Kidney (tissue), 14 donors: ENCODE data around the gene TADA2B. TPM values are rescaled to one million over a fixed set of nuclear protein-coding genes. Genes with fewer than 3 reads are reported as not detected.

ENCODE experiments used
- DNase-seq, 5 donors: peaks; one replicate each; pipeline ENCODE4 v3.0.0-alpha.2; 2013 to 2020
- FAIRE-seq: peaks from 2 replicates; lab custom pipeline; 2012; peaks lifted over from hg19 to GRCh38; lab: Jason Lieb, UNC
- H3K27ac ChIP-seq, 2 donors: one replicate each; pipeline ENCODE4 v1.7.0; 2013; ENCODE audit warnings: low read depth in 2 of 2, low read length in 2 of 2, inconsistent platforms in 1 of 2
- H3K27me3 ChIP-seq: one replicate; pipeline ENCODE4 v1.7.1; 2013; ENCODE audit warnings: low read length, inconsistent platforms; ENCODE audit not compliant: control insufficient read depth, insufficient read depth
- H3K36me3 ChIP-seq, 3 donors: one replicate each; pipeline versions ENCODE4 v1.7.0 to v1.7.1; 2013; ENCODE audit warnings: low read length in 3 of 3, control low read depth in 1 of 3, inconsistent platforms in 1 of 3; ENCODE audit not compliant: insufficient read depth in 3 of 3, control insufficient read depth in 2 of 3
- H3K4me1 ChIP-seq, 3 donors: one replicate each; pipeline versions ENCODE4 v1.7.0 to v1.7.1; 2013; ENCODE audit warnings: low read length in 3 of 3, inconsistent platforms in 1 of 3, low read depth in 1 of 3; ENCODE audit not compliant: control insufficient read depth in 2 of 3, insufficient read depth in 2 of 3
- H3K4me3 ChIP-seq, 3 donors: one replicate each; pipeline versions ENCODE4 v1.7.0 to v1.8.1; 2013; ENCODE audit warnings: low read length in 3 of 3, control low read depth in 1 of 3, inconsistent platforms in 1 of 3
- H3K9ac ChIP-seq, 3 donors: one replicate each; pipeline versions ENCODE4 v1.7.0 to v1.7.1; 2013; ENCODE audit warnings: low read length in 3 of 3, control low read depth in 1 of 3, inconsistent platforms in 1 of 3
- H3K9me3 ChIP-seq, 3 donors: one replicate each; pipeline versions ENCODE4 v1.7.0 to v1.7.1; 2013; ENCODE audit warnings: low read length in 3 of 3, control low read depth in 1 of 3, inconsistent platforms in 1 of 3; ENCODE audit not compliant: control insufficient read depth in 2 of 3, insufficient read depth in 1 of 3
- CTCF ChIP-seq: IDR thresholded peaks from 3 replicates; pipeline ENCODE4 v1.5.1; 2012; ENCODE audit warnings: mild to moderate bottlenecking, moderate library complexity, borderline replicate concordance; ENCODE audit not compliant: insufficient read depth; ENCODE audit errors: extremely low read depth
- intact Hi-C: fragments of 100-400 bp; cut with DNase I; formaldehyde crosslinking; loops from one replicate; pipeline ENCODE4 v1.11.1; 2022
- polyA plus RNA-seq: library from polyadenylated mRNA; stranded (reverse); fragments of 350-450 nt; fragmentation: Illumina TruSeq; extraction: RNeasy Lipid Tissue Mini Kit (QIAGEN cat#74804); gene quantifications from one replicate; pipeline ENCODE4 v1.2.3, GENCODE V29; 2014; ENCODE audit warnings: low read depth, low replicate concordance; ENCODE audit not compliant: insufficient read depth
- total RNA-seq: library from RNA; stranded (reverse); fragmentation: NEBNext Ultra II Directional; extraction: Animal tissue kit (Norgen Biotek cat#: 25700); gene quantifications from one replicate; pipeline ENCODE4 v1.2.1, GENCODE V29; 2021
- donor health status: control.
- donor health status: control.
- donor health status: control.
- donor health status: control.
- donor health status: control.
- donor health status: DM: yes; HTN: yes; CAD: no.
- donor health status: Normal renal cell carcinoma (clear cell type).

The TADA2B gene
- total and polyA plus RNA-seq, 2 donors from 2014 or later = 14.2 to 30.5 TPM

GRCh38 chr4:7045961-7046921 is 3.1 kb downstream of the TADA2B start:
- FAIRE-seq (no peak), DNase-seq (peak in 1 of 5 donors; percentile 88)
- Histone ChIP-seq H3K4me1 (peaks cover 2 to 36% (median 25%) of the 10 kb centered on the region in 3 donors), H3K9me3 (no peaks in the 10 kb centered on the region), H3K9ac (peak overlapping the region in 1 of 3 donors; percentile 38), H3K36me3 (no peaks in the 10 kb centered on the region), H3K4me3 (peak overlapping the region in 2 of 3 donors; percentile 30 to 89), H3K27ac (no peak overlapping the region), H3K27me3 (no peaks in the 10 kb centered on the region)
- TF ChIP-seq CTCF = no peak
- intact Hi-C loops = no loop called here

GRCh38 chr4:7046971-7047370 is 3.8 kb downstream of the TADA2B start:
- Histone ChIP-seq H3K9me3 (no peaks in the 10 kb centered on the region), H3K4me1 (peaks cover 2 to 29% (median 19%) of the 10 kb centered on the region in 3 donors), H3K27ac (no peak overlapping the region), H3K9ac (peak overlapping the region in 1 of 3 donors; percentile 35), H3K27me3 (no peaks in the 10 kb centered on the region), H3K4me3 (no peak overlapping the region), H3K36me3 (no peaks in the 10 kb centered on the region)
- intact Hi-C loops = no loop called here
- no peak for DNase-seq
- no peak for FAIRE-seq
- no peak for TF ChIP-seq CTCF

- peaks cover 2 to 26% (median 17%) of the 10 kb centered on the region in 3 donors for H3K4me1 ChIP-seq
- H3K9ac ChIP-seq = no peak overlapping the region
- intact Hi-C loops = no loop called here
- TF ChIP-seq CTCF = no peak
- DNase-seq (peak in 1 of 5 donors; percentile 30), FAIRE-seq (no peak)
- H3K9me3 ChIP-seq = no peaks in the 10 kb centered on the region
- no peak overlapping the region for H3K27ac ChIP-seq
- H3K4me3 ChIP-seq = no peak overlapping the region
- no peaks in the 10 kb centered on the region for H3K27me3 ChIP-seq
- no peaks in the 10 kb centered on the region for H3K36me3 ChIP-seq
Observed at GRCh38 chr4:7048642-7049041, 5.5 kb downstream of the TADA2B start.
